Measurements from ENCODE around the gene LCE3C.

GRCh38 chr1:152622803-152623202 lies 22.8 kb downstream of the LCE3C start, which contains the start of gene LCE3A:
- TF ChIP-seq CTCF (IDR thresholded peaks at IDR 0.05) (no peak), POLR2A (IDR thresholded peaks at IDR 0.05) (no peak)
